DOHH2 (cell line): ENCODE data around the gene DENND4C.

Experiments used
- H3F3A ChIP-seq: fragments of 200-600 bp; sonication (generic), shearing (Covaris generic); 2 replicates; pipeline ENCODE4 v1.6.0; 2016; ENCODE audit warnings: antibody characterized with exemption, mild to moderate bottlenecking; ENCODE audit not compliant: control insufficient read depth, insufficient read depth
- H3K27ac ChIP-seq: fragments of 200-600 bp; sonication (generic); 2 replicates; pipeline ENCODE4 v1.5.1; 2014; ENCODE audit warnings: low read depth, mild to moderate bottlenecking, low read length, moderate library complexity
- H3K27me3 ChIP-seq: fragments of 200-600 bp; sonication (generic); 2 replicates; pipeline ENCODE4 v1.6.1; 2014; ENCODE audit warnings: mild to moderate bottlenecking, low read length, mixed read lengths; ENCODE audit not compliant: control insufficient read depth
- H3K36me3 ChIP-seq: fragments of 200-600 bp; sonication (generic); 2 replicates; pipeline ENCODE4 v1.6.1; 2014; ENCODE audit warnings: mild to moderate bottlenecking, low read length, moderate library complexity, mixed read lengths; ENCODE audit not compliant: control insufficient read depth
- H3K4me1 ChIP-seq: fragments of 200-600 bp; sonication (generic); 2 replicates; pipeline ENCODE4 v1.6.1; 2014; ENCODE audit warnings: mild to moderate bottlenecking, low read length, mixed read lengths; ENCODE audit not compliant: control insufficient read depth
- H3K4me2 ChIP-seq: fragments of 200-600 bp; sonication (generic); 2 replicates; pipeline ENCODE4 v1.6.0; 2014; ENCODE audit warnings: mild to moderate bottlenecking, low read length, moderate library complexity
- H3K4me3 ChIP-seq: fragments of 200-600 bp; sonication (generic); 2 replicates; pipeline ENCODE4 v1.5.1; 2014; ENCODE audit warnings: mild to moderate bottlenecking, low read length, mixed read lengths
- H3K79me2 ChIP-seq: fragments of 200-600 bp; sonication (generic); 2 replicates; pipeline ENCODE4 v1.6.1; 2014; ENCODE audit warnings: mild to moderate bottlenecking, low read length, mixed read lengths; ENCODE audit not compliant: control insufficient read depth
- H3K9me2 ChIP-seq: fragments of 200-600 bp; sonication (generic); replicated peaks from 2 replicates; pipeline ENCODE4 v1.6.1; 2014; ENCODE audit warnings: mild to moderate bottlenecking, low read length, mixed read lengths; ENCODE audit not compliant: control insufficient read depth
- H3K9me3 ChIP-seq: fragments of 200-600 bp; sonication (generic); 2 replicates; pipeline ENCODE4 v1.6.1; 2014; ENCODE audit warnings: antibody characterized with exemption, low read length, mixed read lengths; ENCODE audit not compliant: control insufficient read depth, insufficient read depth
- H4K20me1 ChIP-seq: fragments of 200-600 bp; sonication (generic); 2 replicates; pipeline ENCODE4 v1.6.0; 2014; ENCODE audit warnings: low read depth, mild to moderate bottlenecking, antibody characterized with exemption, low read length, moderate library complexity; ENCODE audit not compliant: control insufficient read depth, insufficient read depth
- CTCF ChIP-seq: fragments of 200-600 bp; sonication (generic); IDR thresholded peaks from one replicate; pipeline ENCODE4 v1.5.1; 2014; ENCODE audit warnings: antibody characterized with exemption, mild to moderate bottlenecking, low read depth, low read length; ENCODE audit not compliant: poor library complexity, severe bottlenecking
- EZH2phosphoT487 ChIP-seq: fragments of 200-600 bp; sonication (generic); IDR thresholded peaks from 2 replicates; pipeline ENCODE4 v1.6.1; 2017; ENCODE audit warnings: borderline replicate concordance, mild to moderate bottlenecking, antibody characterized with exemption, low read length, moderate library complexity, mixed read lengths

DENND4C gene

GRCh38 chr9:19270421-19270949, 40.0 kb downstream of the DENND4C start:
- H3K79me2 ChIP-seq = peaks cover 46% of the 10 kb centered on the region
- H3K4me1 ChIP-seq = no peaks in the 10 kb centered on the region
- no peaks in the 10 kb centered on the region for H4K20me1 ChIP-seq

GRCh38 chr9:19271081-19271480, 40.6 kb downstream of the DENND4C start:
- Histone ChIP-seq H4K20me1 (no peaks in the 10 kb centered on the region), H3F3A (no peaks in the 10 kb centered on the region), H3K27ac (no peak overlapping the region), H3K9me2 (no peaks in the 10 kb centered on the region), H3K9me3 (peaks cover 8% of the 10 kb centered on the region; the same call in 1 of the 2 replicates), H3K27me3 (no peaks in the 10 kb centered on the region), H3K79me2 (peaks cover 46% of the 10 kb centered on the region), H3K4me1 (no peaks in the 10 kb centered on the region), H3K36me3 (no peaks in the 10 kb centered on the region), H3K4me3 (no peak overlapping the region), H3K4me2 (no peak overlapping the region)
- TF ChIP-seq CTCF (no peak), EZH2phosphoT487 (no peak)

More at GRCh38 chr9:19270421-19270949, 40.0 kb downstream of the DENND4C start:
- Histone ChIP-seq H3K9me3 (peaks cover 8% of the 10 kb centered on the region; the same call in 1 of the 2 replicates), H3K9me2 (no peaks in the 10 kb centered on the region), H3F3A (no peaks in the 10 kb centered on the region), H3K36me3 (no peaks in the 10 kb centered on the region), H3K27me3 (no peaks in the 10 kb centered on the region), H3K27ac (no peak overlapping the region), H3K4me2 (no peak overlapping the region), H3K4me3 (no peak overlapping the region)
- TF ChIP-seq EZH2phosphoT487 (no peak), CTCF (no peak)

GRCh38 chr9:19281801-19282200, 51.3 kb downstream of the DENND4C start:
- Histone ChIP-seq H3K4me1 (no peaks in the 10 kb centered on the region), H3F3A (no peaks in the 10 kb centered on the region), H3K79me2 (no peaks in the 10 kb centered on the region), H3K9me2 (no peaks in the 10 kb centered on the region), H3K36me3 (no peaks in the 10 kb centered on the region), H4K20me1 (no peaks in the 10 kb centered on the region), H3K9me3 (no peaks in the 10 kb centered on the region), H3K27me3 (no peaks in the 10 kb centered on the region), H3K4me2 (no peak overlapping the region), H3K27ac (no peak overlapping the region), H3K4me3 (no peak overlapping the region)
- no peak for TF ChIP-seq EZH2phosphoT487
- TF ChIP-seq CTCF = no peak
